Tibial nerve (tissue), 4 donors: ENCODE measurements around the gene NKAPL. TPM values are rescaled to one million over a fixed set of nuclear protein-coding genes. Genes with fewer than 3 reads are reported as not detected.

ENCODE experiments used
- DNase-seq, 2 donors: peaks; one replicate each; pipeline ENCODE4 v3.0.0-alpha.2; 2019; ENCODE audit warnings: low spot score in 2 of 2
- H3K27ac ChIP-seq, 4 donors: fragments of 200-600 bp; sonication (generic) in 3 of 4; one replicate each; pipeline ENCODE4 v1.5.1; 2017 to 2019; ENCODE audit warnings: mild to moderate bottlenecking in 1 of 4
- H3K27me3 ChIP-seq, 2 donors: fragments of 200-600 bp; sonication (generic) in 1 of 2; one replicate each; pipeline versions ENCODE4 v1.5.1 to v1.6.0; 2017 to 2019
- H3K36me3 ChIP-seq, 3 donors: fragments of 200-600 bp; sonication (generic); one replicate each; pipeline ENCODE4 v1.5.1; 2018 to 2019
- H3K4me1 ChIP-seq, 4 donors: fragments of 200-600 bp; sonication (generic) in 3 of 4; one replicate each; pipeline ENCODE4 v1.5.1; 2017 to 2019
- H3K4me3 ChIP-seq, 4 donors: fragments of 200-600 bp; sonication (generic) in 3 of 4; one replicate each; pipeline ENCODE4 v1.5.1; 2017 to 2019; ENCODE audit warnings: mild to moderate bottlenecking in 1 of 4, moderate library complexity in 1 of 4
- H3K9me3 ChIP-seq, 4 donors: fragments of 200-600 bp; sonication (generic) in 3 of 4; one replicate each; pipeline ENCODE4 v1.5.1; 2017 to 2019
- CTCF ChIP-seq, 5 experiments: fragments of 200-600 bp in 3 of 5; fragments of 450-650 bp in 2 of 5; sonication (generic) in 3 of 5; IDR thresholded peaks; one replicate each; pipeline ENCODE4 v1.5.1; 2016 to 2019; ENCODE audit warnings: antibody characterized with exemption in 5 of 5, mild to moderate bottlenecking in 3 of 5, moderate library complexity in 2 of 5
- EP300 ChIP-seq, 2 donors: sonication (generic); formaldehyde crosslinking; IDR thresholded peaks; one replicate each; pipeline ENCODE4 v1.6.1; 2017; ENCODE audit warnings: antibody characterized with exemption in 2 of 2, mild to moderate bottlenecking in 1 of 2
- POLR2A ChIP-seq, 2 donors: fragments of 450-650 bp; IDR thresholded peaks; one replicate each; pipeline ENCODE4 v1.6.1; 2017; ENCODE audit warnings: antibody characterized with exemption in 2 of 2, mild to moderate bottlenecking in 2 of 2, moderate library complexity in 2 of 2
- WGBS, 2 donors: methylation state at CpG; one replicate each; pipeline ENCODE4 v1.1.5; 2018; 5-methylcytosine and 5-hydroxymethylcytosine counted together
- total RNA-seq, 4 donors: library from RNA; depleted of rRNA; stranded (reverse); fragments of >200 nt; gene quantifications; one replicate each; pipeline ENCODE4 v1.1.0, GENCODE V29; 2016

Gene NKAPL
- total RNA-seq, 4 donors from 2014 or later: 1.2 to 4.2 (median 1.8) TPM

GRCh38 chr6:28281288-28282064, 22.4 kb downstream of the NKAPL start, which contains the start of gene PGBD1:
PGBD1 (plus strand) TSS chr6:28281572; CDS start chr6:28283814, 2,242 bp downstream.
- Histone ChIP-seq H3K27ac (peak within 1 kb of the TSS in 3 of 4 donors; percentile 15 to 45 (median 21)), H3K4me1 (peaks cover 0 to 17% (median 5%) of the 10 kb centered on the region in 4 donors), H3K27me3 (no peaks in the 10 kb centered on the region), H3K36me3 (peaks cover 0 to 50% (median 0%) of the 10 kb centered on the region in 3 donors), H3K4me3 (peak within 1 kb of the TSS; percentile 39 to 74 (median 64)), H3K9me3 (peaks cover 0 to 19% (median 0%) of the 10 kb centered on the region in 4 donors)
- no peak for TF ChIP-seq CTCF (IDR thresholded peaks at IDR 0.05)
- TF ChIP-seq EP300 (IDR thresholded peaks at IDR 0.05): no peak
- TF ChIP-seq POLR2A (IDR thresholded peaks at IDR 0.05): no peak
- 0 to 1% methylated on average over 26 to 50 of the region's 50 CpGs for WGBS, 2 donors
- peak in 1 of 2 donors; percentile 16 for DNase-seq

GRCh38 chr6:28282926-28283325, 23.8 kb downstream of the NKAPL start:
- H3K9me3 ChIP-seq: peaks cover 0 to 7% (median 0%) of the 10 kb centered on the region in 4 donors
- H3K27me3 ChIP-seq: no peaks in the 10 kb centered on the region
- H3K4me3 ChIP-seq: no peak overlapping the region
- WGBS, 2 donors: 98 to 100% methylated on average over 2 of the region's 2 CpGs
- no peak for DNase-seq
- TF ChIP-seq CTCF (IDR thresholded peaks at IDR 0.05) (no peak), POLR2A (IDR thresholded peaks at IDR 0.05) (no peak), EP300 (IDR thresholded peaks at IDR 0.05) (no peak)
- H3K27ac ChIP-seq: no peak overlapping the region
- H3K4me1 ChIP-seq: peaks cover 0 to 17% (median 5%) of the 10 kb centered on the region in 4 donors
- H3K36me3 ChIP-seq: peaks cover 0 to 51% (median 4%) of the 10 kb centered on the region in 3 donors

GRCh38 chr6:28291573-28291972, 32.5 kb downstream of the NKAPL start:
- no peaks in the 10 kb centered on the region for H3K4me1 ChIP-seq
- TF ChIP-seq CTCF (IDR thresholded peaks at IDR 0.05): no peak
- no peak for TF ChIP-seq EP300 (IDR thresholded peaks at IDR 0.05)
- no peak for TF ChIP-seq POLR2A (IDR thresholded peaks at IDR 0.05)
- H3K36me3 ChIP-seq: peaks cover 0 to 45% (median 4%) of the 10 kb centered on the region in 3 donors
- H3K9me3 ChIP-seq: no peaks in the 10 kb centered on the region
- H3K27me3 ChIP-seq: no peaks in the 10 kb centered on the region
- H3K27ac ChIP-seq: no peak overlapping the region
- DNase-seq: no peak
- H3K4me3 ChIP-seq: no peak overlapping the region

- Histone ChIP-seq H3K4me3 (no peak overlapping the region), H3K27me3 (no peaks in the 10 kb centered on the region), H3K4me1 (no peaks in the 10 kb centered on the region), H3K36me3 (peaks cover 0 to 48% (median 0%) of the 10 kb centered on the region in 3 donors), H3K27ac (no peak overlapping the region), H3K9me3 (no peaks in the 10 kb centered on the region)
- WGBS, 2 donors: 95 to 96% methylated on average over 5 of the region's 5 CpGs
- DNase-seq: no peak
- no peak for TF ChIP-seq CTCF (IDR thresholded peaks at IDR 0.05)
- no peak for TF ChIP-seq EP300 (IDR thresholded peaks at IDR 0.05)
- TF ChIP-seq POLR2A (IDR thresholded peaks at IDR 0.05): no peak
Measured at GRCh38 chr6:28295326-28295725, 36.2 kb downstream of the NKAPL start.

GRCh38 chr6:28296520-28297060, 37.5 kb downstream of the NKAPL start:
- Histone ChIP-seq H3K4me1 (no peaks in the 10 kb centered on the region), H3K9me3 (no peaks in the 10 kb centered on the region), H3K27ac (no peak overlapping the region), H3K4me3 (no peak overlapping the region), H3K36me3 (peaks cover 0 to 61% (median 0%) of the 10 kb centered on the region in 3 donors), H3K27me3 (no peaks in the 10 kb centered on the region)
- TF ChIP-seq POLR2A (IDR thresholded peaks at IDR 0.05) (no peak), CTCF (IDR thresholded peaks at IDR 0.05) (no peak), EP300 (IDR thresholded peaks at IDR 0.05) (no peak)
- no peak for DNase-seq
- 58 to 62% methylated on average over 7 of the region's 7 CpGs for WGBS, 2 donors
